GM19023 (cell line): ENCODE data around the gene HAGH.

Experiments
- ATAC-seq: cut with Tn5 transposase; IDR thresholded peaks from one replicate; pipeline ENCODE4 v1.9.1; 2021; ENCODE audit warnings: mild to moderate bottlenecking, moderate library complexity; ENCODE audit not compliant: unreplicated experiment

The HAGH gene

DNA sequence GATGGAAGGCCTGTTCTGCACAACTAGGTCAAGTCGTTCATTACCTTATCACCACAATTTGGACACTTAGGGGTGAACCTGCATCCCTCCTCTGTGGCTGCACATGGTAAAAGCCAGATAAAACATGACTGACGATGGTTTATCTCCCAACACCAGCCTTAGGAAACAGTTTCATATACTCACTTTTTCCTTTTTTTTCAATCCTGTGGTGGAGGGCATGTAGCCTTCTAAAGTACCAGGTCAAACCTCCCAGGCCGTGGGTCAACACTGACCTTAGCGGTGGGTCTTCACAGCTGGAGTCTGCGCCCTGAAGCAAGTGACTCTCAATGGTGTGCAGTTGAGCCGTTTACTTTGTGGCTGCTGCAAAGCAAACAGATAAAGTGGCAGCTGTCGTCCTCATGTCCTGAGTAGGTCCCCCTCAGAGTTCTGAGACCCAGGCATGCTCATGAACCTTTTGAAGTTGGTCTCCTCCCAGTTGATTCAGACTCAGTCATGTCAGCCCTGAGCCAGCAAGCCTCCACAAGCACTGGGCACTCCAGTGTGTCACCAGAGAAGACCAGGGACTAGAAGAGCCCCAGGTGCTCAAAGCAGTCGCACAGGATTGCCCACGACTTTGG, 6.3 kb upstream of the HAGH start:
- ATAC-seq, result no peak

DNA sequence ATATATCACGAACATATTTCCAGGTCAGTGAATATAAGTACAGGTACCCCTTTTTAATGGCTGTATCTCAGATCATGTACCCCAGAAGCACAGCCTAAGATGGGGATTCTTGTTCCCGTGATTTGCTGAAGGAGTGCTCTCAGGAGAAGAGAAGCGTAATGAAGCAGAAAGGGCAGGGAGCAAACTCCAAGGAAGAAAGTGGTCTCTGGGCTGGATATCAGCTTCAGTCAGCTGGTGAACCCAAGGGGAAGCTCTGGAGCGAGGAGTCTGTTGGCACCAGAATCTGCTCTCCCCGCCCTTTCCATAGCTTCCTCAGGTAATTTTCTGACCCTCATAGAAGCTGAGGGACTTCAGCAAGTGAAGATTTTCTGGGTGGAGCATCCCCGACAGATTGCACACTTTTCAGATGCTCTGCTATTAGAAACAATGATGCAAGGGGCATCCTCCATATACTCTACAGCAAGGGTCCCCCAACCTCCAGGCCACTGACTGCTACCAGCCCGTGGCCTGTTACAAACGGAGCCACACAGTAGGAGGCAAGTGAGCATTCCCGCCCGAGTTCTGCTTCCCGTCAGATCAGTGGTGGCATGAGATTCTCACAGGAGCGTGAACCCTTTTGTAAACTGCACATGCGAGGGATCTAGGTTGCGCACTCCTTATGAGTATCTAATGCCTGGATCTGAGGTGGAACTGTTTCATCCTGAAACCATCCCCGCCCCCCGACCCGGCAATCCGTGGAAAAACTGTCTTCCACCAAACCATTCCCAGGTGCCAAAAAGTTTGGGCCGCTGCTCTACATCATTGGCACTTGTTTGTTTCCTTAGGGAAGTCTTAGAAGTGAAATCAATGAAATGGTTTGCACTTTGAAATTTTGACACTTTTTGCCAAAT, 4.8 kb upstream of the HAGH start:
- no peak for ATAC-seq

DNA sequence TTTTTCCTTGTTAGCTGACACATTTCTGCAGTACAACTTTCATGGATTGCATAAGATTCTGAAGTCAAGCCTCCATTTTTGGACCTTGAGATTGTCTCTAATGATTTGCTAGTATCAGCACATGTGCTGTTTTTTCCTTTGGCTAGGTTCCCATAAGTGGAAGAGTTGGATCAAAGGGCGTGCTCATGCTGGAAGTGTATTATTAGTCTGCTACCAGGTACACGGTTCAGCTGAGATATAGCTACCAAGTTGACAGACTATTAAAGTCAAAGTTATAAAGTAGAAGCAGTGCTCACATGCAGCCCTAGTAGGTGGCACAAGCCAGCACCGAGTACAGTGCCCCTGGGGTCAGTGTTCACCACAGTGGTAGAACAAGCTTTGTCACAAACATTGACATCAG, 3.6 kb upstream of the HAGH start:
- ATAC-seq, result no peak

DNA sequence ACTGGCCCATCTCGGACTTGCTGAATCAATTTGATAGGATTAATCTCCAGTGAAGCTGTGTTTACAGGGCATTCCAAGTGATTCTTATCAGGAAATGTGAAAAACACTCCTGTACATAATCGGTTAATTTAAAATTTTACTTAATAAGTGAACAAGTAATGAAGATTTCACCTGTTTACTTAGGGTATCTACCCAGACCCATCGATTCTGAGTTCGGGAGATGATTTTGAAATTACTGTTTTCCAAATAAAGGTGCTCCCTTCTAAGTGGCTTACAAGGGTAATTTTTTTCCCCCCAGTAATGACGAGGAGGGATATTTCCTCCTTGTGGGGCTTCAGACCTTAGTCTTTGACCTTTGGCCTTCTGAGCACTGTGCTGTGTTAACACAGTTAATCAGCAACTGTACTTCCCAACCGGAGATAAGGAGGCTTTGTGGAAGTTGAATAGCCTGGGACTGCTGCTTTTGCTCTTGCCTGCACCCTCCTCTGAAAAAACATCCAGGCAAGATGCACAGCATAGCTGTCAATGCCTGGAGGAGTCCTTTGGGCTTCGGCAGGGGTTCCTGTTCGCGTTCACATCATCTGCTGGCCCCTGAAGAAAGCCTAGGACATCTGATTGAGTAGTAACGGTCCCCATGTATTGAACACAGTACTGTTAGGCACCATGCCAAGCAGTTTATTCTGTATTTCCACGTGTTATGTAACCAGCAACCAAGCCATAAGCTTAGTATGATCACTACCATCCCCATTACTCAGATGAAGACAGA, 2.2 kb upstream of the HAGH start:
- ATAC-seq, result no peak

- peak; percentile 47 for ATAC-seq
Measured at GRCh38 chr16:1825864-1826690, 548 bp downstream of the HAGH start.

DNA sequence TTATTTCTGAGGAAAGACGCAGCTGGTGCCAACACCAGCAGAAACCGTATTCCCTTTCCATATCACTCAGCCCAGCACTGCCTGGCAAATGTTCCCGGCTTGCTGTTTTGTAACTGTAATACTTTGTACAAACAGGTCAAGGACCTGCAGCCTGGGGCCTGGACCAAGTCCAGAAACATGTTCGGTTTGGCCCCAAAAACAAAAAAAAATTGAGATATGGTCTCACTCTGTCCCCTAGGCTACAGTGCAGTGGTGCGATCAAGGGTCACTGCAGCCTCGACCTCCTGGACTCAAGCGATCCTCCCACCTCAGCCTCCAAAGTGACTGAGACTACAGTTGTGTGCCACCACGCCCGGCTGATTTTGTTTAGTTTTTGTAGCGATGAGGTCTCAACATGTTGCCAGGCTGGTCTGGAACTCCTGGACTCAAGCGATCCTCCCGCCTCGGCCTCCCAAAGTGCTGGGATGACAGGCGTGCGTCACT, 1.2 kb downstream of the HAGH start:
- ATAC-seq, result no peak

DNA sequence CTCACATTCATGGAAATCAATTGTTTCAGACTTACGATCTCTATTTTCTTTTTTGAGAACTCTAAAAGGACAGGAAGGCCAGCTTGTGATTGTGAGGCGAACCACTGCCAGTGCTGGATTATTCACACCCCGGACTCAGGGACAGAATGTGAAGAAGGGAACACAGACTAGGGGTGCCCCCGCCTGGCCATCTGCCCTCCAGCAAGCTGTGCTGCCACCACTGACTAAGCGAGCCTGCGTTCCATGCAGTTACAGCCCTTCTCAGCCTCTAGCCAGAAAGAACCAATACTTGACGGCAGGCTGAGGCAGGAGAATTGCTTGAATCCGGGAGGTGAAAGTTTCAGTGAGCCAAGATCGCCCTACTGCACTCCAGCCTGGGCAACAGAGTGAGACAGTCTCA, 2.8 kb downstream of the HAGH start:
- ATAC-seq, result no peak

DNA sequence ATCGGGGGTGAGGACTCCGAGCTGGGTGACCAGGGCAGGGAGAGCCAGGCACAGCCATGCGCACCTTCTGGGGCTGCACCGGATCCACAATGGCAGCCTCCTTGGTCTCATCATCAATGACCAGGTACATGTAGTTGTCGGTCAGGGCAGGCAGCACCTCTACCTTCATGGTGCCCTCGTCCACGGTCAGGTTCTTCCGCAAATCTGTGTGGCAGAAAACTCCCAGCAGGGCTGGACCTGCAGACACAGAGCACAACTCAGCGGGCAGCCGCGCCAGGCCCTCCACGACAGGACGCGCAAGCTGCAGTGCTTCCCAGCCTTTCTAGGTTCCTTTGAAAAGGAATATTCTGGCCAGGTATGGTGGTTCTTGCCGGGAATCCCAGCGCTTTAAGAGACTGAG, 3.8 kb downstream of the HAGH start:
- ATAC-seq, result no peak

GRCh38 chr16:1821861-1822611, 4.6 kb downstream of the HAGH start:
- no peak for ATAC-seq

DNA sequence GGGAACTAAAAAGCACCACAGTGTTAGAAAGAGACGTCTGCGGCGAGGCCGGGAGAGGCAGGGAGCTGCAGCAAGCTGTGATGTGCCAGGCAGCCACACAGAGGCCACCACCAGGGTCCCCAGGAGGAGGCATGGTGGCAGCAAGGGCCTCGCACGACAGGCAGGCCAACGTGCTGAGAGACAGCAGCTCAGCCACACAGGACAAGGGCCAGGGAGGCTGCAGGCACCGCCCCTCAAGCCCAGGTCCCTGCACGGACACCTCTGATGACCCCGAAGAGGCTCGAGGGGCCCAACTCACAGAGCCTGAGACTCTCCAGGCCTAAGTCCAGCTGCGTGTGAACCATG, 5.7 kb downstream of the HAGH start:
- no peak for ATAC-seq

GRCh38 chr16:1820096-1820945, 6.3 kb downstream of the HAGH start:
- ATAC-seq, result no peak

DNA sequence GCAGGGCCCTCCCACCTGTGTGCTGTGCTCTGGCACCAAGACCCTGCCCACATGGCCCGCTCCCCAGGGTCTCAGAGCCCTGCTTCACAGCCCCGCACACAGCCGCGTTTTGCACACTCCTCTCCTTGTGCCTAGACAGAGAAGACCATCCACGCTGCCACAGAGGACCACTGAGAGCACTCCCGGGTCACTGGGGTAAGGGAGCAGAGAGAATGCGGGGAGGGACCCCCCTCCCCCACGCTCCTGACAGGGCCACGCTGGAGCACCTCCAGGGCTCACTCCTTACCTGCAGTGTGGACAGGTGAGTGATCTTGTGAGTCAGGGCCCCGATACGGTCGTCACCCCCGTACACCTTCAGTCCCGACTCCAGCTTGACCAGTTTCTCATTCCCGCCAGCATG, 7.0 kb downstream of the HAGH start:
- ATAC-seq, result no peak

DNA sequence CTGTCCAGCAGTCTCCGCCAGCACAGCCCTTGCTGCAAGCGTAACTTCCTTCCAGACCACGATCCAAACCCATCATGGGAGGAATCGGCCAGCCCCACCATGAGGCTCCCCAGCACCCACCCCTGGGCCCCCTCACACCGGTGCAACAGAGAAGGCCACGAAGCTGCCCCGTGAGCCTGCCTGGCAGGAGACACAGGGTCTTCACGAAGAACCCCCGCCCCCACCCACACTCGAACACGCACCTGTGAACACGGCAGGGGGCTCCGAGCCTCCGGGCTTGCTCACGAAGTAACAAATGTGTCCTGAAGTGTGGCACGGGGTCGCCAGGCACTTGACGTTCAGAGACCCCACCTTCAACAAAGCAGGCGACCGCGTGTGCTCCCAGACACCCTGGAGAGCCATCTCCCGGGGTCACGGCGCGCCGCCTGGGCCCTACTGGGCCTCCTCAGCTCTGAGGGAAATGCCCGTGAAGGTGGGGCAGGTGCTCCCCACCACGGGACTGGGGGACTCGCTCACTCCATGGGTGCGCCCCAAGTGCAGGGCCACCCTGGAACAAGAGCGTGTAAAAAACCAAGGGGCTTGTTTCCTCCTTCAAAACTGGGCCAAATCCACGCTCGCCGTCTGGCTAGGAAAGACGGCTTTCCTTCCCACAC, 7.6 kb downstream of the HAGH start:
- no peak for ATAC-seq

DNA sequence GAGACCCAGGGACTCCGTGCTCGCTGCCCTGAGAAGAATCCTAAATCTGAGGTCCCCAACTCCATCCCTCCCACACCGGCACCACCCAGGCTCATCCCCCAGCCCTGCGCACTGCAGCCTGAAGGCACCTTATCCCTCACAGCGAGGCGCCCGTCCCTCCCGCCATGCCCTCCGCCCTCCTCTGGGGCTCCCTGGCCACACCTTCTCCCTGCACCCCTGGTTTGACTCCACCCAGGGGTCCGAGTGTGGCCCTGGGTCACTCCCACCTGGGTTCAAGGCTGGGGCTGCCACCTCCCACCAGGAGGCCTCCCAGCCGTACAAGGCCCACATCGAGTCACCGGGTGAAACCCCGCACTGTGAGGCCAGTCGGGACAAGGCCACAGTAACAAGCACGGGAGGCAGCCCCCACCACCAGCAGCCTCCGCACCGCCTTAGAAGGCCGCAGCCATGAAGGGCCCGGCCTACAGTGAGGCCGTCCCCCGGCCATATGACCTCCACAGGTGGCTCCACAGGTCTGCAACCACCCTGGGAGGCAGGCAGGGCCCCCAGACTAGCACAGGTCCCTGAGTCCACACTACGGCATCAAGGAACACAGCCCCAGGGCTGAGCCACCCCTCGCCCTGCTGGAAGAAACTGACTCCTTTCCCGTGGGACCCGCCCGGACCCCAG, 8.3 kb downstream of the HAGH start:
- ATAC-seq, result no peak

- ATAC-seq, result no peak
Measured at GRCh38 chr16:1817716-1818115, 8.9 kb downstream of the HAGH start.

DNA sequence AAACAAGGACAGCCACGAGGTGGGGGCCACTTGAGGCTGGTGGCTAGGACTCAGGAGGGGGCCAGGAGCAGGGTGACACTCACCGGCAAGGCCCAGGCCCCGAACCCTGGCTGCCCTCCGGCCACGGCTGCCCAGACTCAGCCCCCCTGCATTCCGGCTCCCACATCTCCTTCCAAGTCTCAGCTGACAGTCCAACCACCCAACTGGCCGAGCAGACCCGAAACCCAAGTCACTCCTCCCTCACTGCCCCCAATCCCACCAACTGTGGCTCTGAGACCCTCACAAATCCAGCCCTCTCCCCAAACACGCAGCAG, 9.4 kb downstream of the HAGH start:
- no peak for ATAC-seq

DNA sequence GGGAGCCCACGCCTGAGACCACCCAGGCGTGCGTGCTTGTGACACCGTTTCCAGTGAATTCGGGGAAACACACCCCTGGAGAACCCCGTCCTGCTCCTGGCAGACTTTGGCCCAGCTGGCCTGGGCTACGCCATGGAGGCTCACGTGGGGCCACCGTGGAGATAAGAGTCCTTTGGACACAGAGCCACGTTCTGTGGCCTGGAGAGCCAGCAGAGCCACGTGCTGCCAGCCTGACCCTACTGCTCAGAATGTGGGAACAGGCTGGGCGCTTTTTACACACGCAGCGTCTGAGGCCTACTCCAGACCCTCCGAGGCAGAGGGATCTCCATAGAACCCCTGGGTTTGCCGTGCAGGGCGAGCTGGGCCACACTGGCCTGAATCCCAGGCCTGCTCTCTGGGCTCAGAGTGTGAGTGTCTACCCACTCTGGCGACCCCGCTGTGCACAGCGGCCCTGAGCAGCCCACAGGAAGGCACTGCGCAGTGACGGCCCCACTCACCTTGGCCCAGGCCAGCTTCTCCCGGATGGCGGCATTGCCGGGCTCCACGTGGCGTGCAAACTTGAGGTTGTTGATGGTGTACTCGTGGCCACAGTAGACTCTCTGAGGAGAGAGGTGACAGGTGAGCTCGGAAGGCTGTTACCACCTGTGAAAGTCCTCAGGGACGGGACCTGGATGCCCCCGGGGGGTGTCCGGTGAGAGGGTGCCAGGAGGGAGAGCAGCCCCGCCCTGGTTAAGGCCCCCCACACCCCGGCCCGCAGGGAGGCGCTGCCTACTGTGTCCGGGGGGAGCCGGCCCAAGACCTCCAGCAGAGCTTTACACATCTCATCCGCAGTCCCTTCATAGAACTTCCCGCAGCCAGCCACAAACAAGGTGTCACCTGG, 10.0 kb downstream of the HAGH start:
- ATAC-seq, result no peak
